DND-41 (cell line): ENCODE results near the gene FAM209A.
"Not testable (repeated sequence)": the region's sequence is repeated elsewhere in the genome, so short reads cannot be mapped to it uniquely, and the experiment has no call there.

Experiments
- ATAC-seq: fragments of 200-7000 bp; cut with Tn5 transposase; 3 replicates; pipeline ENCODE4 v1.9.1; 2021; ENCODE audit warnings: low read depth; ENCODE audit not compliant: insufficient read depth
- DNase-seq: peaks from one replicate; pipeline ENCODE4 v3.0.0-alpha.2; 2020
- H2AFZ ChIP-seq: 2 replicates; pipeline ENCODE4 v1.6.0; 2012; ENCODE audit warnings: low read depth, low read length
- H3K27ac ChIP-seq: 2 replicates; pipeline ENCODE4 v1.5.1; 2012; ENCODE audit warnings: low read length, inconsistent platforms
- H3K27me3 ChIP-seq: fragments of 200-600 bp; sonication (generic); 2 replicates; pipeline ENCODE4 v1.6.0; 2012; ENCODE audit warnings: low read length, mild to moderate bottlenecking, inconsistent platforms; ENCODE audit not compliant: insufficient read depth, poor library complexity
- H3K36me3 ChIP-seq: 2 replicates; pipeline ENCODE4 v1.5.1; 2012; ENCODE audit warnings: low read length, inconsistent platforms; ENCODE audit not compliant: insufficient read depth
- H3K4me1 ChIP-seq: 2 replicates; pipeline ENCODE4 v1.5.1; 2012; ENCODE audit warnings: mild to moderate bottlenecking, low read length; ENCODE audit not compliant: insufficient read depth
- H3K4me2 ChIP-seq: 2 replicates; pipeline ENCODE4 v1.6.0; 2012; ENCODE audit warnings: mild to moderate bottlenecking, moderate library complexity, low read length, inconsistent platforms; ENCODE audit not compliant: insufficient read depth
- H3K4me3 ChIP-seq, 2 experiments: fragments of 200-600 bp in 1 of 2; shearing (Covaris generic) in 1 of 2; 2 replicates each; pipeline ENCODE4 v1.5.1; 2012 to 2016; ENCODE audit warnings: inconsistent platforms in 2 of 2, low read length in 2 of 2, mild to moderate bottlenecking in 2 of 2, low read depth in 1 of 2, moderate library complexity in 1 of 2
- H3K79me2 ChIP-seq: 2 replicates; pipeline ENCODE4 v1.6.0; 2012; ENCODE audit warnings: low read length, inconsistent platforms; ENCODE audit not compliant: insufficient read depth
- H3K9ac ChIP-seq: 2 replicates; pipeline ENCODE4 v1.6.0; 2012; ENCODE audit warnings: low read depth, mild to moderate bottlenecking, inconsistent platforms, low read length, moderate library complexity
- H3K9me3 ChIP-seq: 2 replicates; pipeline ENCODE4 v1.5.1; 2012; ENCODE audit warnings: low read length, moderate library complexity, mild to moderate bottlenecking, inconsistent platforms; ENCODE audit not compliant: insufficient read depth, severe bottlenecking
- H4K20me1 ChIP-seq: 2 replicates; pipeline ENCODE4 v1.6.0; 2012; ENCODE audit warnings: low read length; ENCODE audit not compliant: insufficient read depth
- EZH2 ChIP-seq: IDR thresholded peaks from 3 replicates; pipeline ENCODE4 v1.6.1; 2012; ENCODE audit warnings: borderline replicate concordance, low read depth, mild to moderate bottlenecking, moderate library complexity, low read length, inconsistent platforms; ENCODE audit not compliant: severe bottlenecking
- TF ChIP-seq, protein P1 (sequence below): IDR thresholded peaks from 2 replicates; pipeline ENCODE4 v1.5.1; 2012; ENCODE audit warnings: borderline replicate concordance, low read length, moderate library complexity, mild to moderate bottlenecking; ENCODE audit not compliant: poor library complexity, severe bottlenecking; ENCODE audit errors: extremely low read depth

Gene FAM209A

DNA sequence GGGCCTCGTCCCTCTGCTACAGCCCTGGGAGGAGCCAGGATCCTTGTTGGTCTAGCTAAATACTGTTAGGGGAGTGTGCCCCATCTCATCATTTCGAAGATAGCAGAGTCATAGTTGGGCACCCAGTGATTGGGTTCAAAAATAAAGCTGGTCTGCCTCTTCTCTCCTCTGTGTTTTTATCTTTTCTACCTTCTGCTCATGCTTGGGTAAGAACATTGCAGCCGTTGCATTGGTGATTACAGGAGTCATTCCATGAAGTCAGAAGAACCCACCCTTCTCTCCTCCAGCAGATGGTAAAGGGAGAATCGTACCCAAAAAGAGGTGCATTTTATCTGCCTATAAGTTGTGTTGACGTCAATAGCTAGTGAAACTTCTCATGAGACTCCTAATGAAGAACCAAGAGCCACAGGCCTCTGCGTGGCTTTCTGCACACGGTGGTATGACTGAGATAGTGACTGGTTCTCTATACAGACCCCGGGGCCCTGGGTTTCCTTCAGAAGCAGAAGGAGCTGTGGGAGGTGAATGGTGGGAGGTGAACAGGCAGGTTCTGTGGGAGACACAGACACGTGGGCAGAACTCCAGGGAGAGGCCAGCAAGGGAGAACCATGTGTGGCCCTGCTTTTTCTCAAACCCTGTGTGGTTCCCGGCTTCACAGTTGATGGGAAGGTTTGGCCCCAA is 5.7 kb upstream of the FAM209A start:
- Histone ChIP-seq H4K20me1 (0 out of 2 replicates have a peak, but pooled peaks cover 2% of the 10 kb centered on the region), H3K4me3 (no peak overlapping the region), H2AFZ (no peak overlapping the region), H3K9me3 (peaks cover 24% of the 10 kb centered on the region), H3K4me1 (no peaks in the 10 kb centered on the region), H3K9ac (no peak overlapping the region), H3K27me3 (no peaks in the 10 kb centered on the region), H3K4me2 (no peak overlapping the region), H3K36me3 (peaks cover 60% of the 10 kb centered on the region), H3K79me2 (no peaks in the 10 kb centered on the region), H3K27ac (no peak overlapping the region)
- TF ChIP-seq, protein P1, sequence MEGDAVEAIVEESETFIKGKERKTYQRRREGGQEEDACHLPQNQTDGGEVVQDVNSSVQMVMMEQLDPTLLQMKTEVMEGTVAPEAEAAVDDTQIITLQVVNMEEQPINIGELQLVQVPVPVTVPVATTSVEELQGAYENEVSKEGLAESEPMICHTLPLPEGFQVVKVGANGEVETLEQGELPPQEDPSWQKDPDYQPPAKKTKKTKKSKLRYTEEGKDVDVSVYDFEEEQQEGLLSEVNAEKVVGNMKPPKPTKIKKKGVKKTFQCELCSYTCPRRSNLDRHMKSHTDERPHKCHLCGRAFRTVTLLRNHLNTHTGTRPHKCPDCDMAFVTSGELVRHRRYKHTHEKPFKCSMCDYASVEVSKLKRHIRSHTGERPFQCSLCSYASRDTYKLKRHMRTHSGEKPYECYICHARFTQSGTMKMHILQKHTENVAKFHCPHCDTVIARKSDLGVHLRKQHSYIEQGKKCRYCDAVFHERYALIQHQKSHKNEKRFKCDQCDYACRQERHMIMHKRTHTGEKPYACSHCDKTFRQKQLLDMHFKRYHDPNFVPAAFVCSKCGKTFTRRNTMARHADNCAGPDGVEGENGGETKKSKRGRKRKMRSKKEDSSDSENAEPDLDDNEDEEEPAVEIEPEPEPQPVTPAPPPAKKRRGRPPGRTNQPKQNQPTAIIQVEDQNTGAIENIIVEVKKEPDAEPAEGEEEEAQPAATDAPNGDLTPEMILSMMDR, result no peak
- TF ChIP-seq EZH2, result no peak
- ATAC-seq, result no peak
- DNase-seq, result no peak

DNA sequence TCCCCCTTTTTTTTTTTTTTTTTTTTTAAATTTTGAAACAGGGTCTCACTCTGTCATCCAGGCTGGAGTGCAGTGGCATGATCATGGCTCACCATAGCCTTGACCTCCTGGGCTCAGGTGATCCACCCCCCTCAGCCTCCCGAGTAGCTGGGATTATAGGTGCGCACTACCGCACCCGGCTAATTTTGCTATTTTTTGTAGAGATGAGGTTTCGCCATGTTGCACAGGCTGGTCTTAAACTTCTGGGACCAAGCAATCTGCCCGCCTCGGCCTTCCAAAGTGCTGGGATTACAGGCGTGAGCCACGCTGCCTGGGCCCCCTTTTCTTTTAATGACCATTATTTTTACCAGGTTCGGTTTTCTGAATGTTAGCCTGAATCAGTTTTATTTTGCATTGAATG is 5.0 kb upstream of the FAM209A start:
- TF ChIP-seq, protein P1, result no peak
- no peak for TF ChIP-seq EZH2
- Histone ChIP-seq H2AFZ (no peak overlapping the region), H3K27ac (no peak overlapping the region), H3K4me3 (no peak overlapping the region), H3K79me2 (no peaks in the 10 kb centered on the region), H3K27me3 (no peaks in the 10 kb centered on the region), H3K4me1 (no peaks in the 10 kb centered on the region), H3K36me3 (peaks cover 54% of the 10 kb centered on the region), H4K20me1 (no peaks in the 10 kb centered on the region), H3K4me2 (no peak overlapping the region), H3K9me3 (peaks cover 24% of the 10 kb centered on the region), H3K9ac (no peak overlapping the region)
- ATAC-seq (no peak), DNase-seq (no peak)

DNA sequence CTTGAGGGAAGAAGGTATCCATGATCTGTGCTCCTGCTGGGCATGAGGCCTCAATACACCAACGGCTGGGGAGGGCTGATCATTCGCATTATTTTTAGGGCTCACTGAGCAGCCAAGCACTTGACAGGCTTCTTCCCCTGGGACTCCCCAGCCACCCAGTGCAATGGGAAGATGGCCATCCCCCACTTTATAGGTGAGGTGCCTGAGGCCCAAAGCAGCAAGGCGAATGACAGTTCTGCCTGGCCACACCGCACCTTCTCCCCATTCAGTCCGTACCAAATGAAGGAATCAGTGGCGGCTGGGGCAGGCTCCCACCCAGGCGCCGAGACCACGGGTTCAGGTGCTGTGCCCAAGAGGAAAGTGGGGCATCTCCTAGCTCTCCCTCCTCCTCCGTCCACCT is 4.4 kb upstream of the FAM209A start:
- no peak for DNase-seq
- H4K20me1 ChIP-seq, result no peaks in the 10 kb centered on the region
- no peaks in the 10 kb centered on the region for H3K27me3 ChIP-seq

DNA sequence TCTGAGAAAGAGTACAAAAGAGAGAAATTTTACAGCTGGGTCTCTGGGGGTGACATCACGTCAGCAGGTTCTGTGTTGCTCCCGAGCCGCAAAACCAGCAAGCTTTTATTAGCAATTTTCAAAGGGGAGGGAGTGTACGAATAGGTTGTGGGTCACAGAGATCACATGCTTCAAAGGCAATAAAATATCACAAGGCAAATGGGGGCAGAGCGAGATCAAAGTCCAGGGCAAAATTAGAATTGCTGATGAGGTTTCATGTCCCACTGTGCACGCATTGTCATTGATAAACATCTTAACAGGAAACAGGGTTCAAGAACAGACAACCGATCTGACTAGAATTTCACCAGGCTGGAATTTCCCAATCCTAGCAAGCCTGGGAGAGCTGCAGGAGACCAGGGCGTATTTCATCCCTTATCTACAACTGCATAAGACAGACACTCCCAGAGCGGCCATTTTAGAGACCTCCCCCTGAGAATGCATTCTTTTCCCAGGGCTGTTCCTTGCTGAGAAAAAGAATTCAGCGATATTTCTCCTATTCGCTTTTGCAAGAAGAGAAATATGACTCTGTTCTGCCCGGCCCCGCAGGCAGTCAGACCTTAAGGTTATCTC is 3.7 kb upstream of the FAM209A start:
- peak; percentile 9 for DNase-seq
- H3K9ac ChIP-seq, ATAC-seq: not testable (repeated sequence)

More for the DNA sequence above, 4.4 kb upstream of the FAM209A start:
- no peaks in the 10 kb centered on the region for H3K4me1 ChIP-seq
- H3K36me3 ChIP-seq, result peaks cover 53% of the 10 kb centered on the region
- H3K4me2 ChIP-seq, result no peak overlapping the region
- H3K79me2 ChIP-seq, result no peaks in the 10 kb centered on the region
- ATAC-seq, result no peak
- no peak overlapping the region for H3K9ac ChIP-seq
- peaks cover 24% of the 10 kb centered on the region for H3K9me3 ChIP-seq
- no peak overlapping the region for H2AFZ ChIP-seq
- TF ChIP-seq, protein P1, result no peak
- no peak for TF ChIP-seq EZH2
- H3K27ac ChIP-seq, result no peak overlapping the region
- H3K4me3 ChIP-seq, result no peak overlapping the region

More for the DNA sequence above, 3.7 kb upstream of the FAM209A start:
- not testable (repeated sequence) for H3K27ac ChIP-seq, H4K20me1 ChIP-seq, H3K79me2 ChIP-seq, H3K4me2 ChIP-seq, H3K4me1 ChIP-seq, H3K27me3 ChIP-seq, H2AFZ ChIP-seq, H3K4me3 ChIP-seq
- Histone ChIP-seq H3K9me3 (peaks cover 24% of the 10 kb centered on the region), H3K36me3 (peaks cover 48% of the 10 kb centered on the region)
